ENCODE measurements around the gene SYT7.

Gene SYT7

DNA sequence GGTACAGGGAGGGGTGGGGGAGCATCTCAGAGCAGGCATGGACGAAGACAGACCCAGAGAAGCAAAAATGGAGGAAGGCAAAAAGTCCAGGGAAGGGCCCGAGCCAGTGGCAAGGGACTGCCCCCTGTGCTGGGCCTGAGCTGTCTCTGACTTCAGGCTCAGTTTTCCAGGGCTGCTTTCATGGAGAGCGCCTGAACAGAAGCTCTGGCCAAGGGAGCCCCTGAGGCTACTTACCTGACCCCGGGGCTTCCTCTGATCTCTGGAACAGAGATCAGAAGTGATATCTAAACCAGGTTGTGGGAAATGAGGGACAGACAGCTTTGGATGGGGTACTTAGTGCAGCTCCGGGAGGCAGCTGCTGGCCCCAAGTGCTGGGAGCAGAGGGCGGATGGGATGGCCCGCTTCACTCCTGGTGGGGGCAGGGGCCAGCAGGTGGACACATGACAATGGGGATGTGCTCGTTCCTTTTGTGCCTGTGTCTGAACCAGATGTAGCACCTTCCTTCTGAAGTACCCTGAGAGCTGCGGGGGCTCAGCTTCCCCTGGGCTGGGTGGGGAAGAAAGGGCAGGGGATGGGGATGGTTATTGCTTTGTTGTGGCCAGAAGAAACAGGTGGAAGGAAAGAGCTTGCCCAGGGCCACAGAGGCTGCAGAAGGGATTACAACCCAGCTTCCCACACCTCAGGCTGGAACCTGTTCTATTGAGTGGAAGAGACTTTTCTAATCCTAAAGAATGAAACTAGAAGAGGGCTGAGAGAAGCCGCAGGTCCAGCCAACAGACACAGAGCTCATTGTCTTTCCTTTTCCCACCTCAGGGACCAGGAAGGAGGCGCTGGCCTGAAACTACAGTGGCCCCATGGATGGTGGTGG lies 66.6 kb downstream of the SYT7 start:
- Histone ChIP-seq H3K36me3 (ENCODE audit: insufficient read depth, low read length) (no peaks in the 10 kb centered on the region), H3K4me1 (ENCODE audit: insufficient read depth, low read length) (no peaks in the 10 kb centered on the region), H3K4me2 (ENCODE audit: insufficient read depth, low read length) (no peak overlapping the region), H2AFZ (ENCODE audit: low read depth, low read length) (no peak overlapping the region), H4K20me1 (ENCODE audit: insufficient read depth, low read length) (peaks cover 3% of the 10 kb centered on the region; the same call in 1 of the 2 replicates), H3K4me3 (ENCODE audit: low read depth in 1 of 2, low read length in 2 of 2) (no peak overlapping the region), H3K79me2 (ENCODE audit: insufficient read depth, low read length) (no peaks in the 10 kb centered on the region), H3K9me3 (ENCODE audit: insufficient read depth, low read length, severe bottlenecking) (no peaks in the 10 kb centered on the region), H3K27ac (ENCODE audit: low read length) (no peak overlapping the region), H3K27me3 (ENCODE audit: insufficient read depth, low read length, poor library complexity) (no peaks in the 10 kb centered on the region), H3K9ac (ENCODE audit: low read depth, low read length) (no peak overlapping the region)
- ATAC-seq (ENCODE audit: insufficient read depth, low read depth) (peak; percentile 66), DNase-seq (peak; percentile 34)
- TF ChIP-seq, protein P1, sequence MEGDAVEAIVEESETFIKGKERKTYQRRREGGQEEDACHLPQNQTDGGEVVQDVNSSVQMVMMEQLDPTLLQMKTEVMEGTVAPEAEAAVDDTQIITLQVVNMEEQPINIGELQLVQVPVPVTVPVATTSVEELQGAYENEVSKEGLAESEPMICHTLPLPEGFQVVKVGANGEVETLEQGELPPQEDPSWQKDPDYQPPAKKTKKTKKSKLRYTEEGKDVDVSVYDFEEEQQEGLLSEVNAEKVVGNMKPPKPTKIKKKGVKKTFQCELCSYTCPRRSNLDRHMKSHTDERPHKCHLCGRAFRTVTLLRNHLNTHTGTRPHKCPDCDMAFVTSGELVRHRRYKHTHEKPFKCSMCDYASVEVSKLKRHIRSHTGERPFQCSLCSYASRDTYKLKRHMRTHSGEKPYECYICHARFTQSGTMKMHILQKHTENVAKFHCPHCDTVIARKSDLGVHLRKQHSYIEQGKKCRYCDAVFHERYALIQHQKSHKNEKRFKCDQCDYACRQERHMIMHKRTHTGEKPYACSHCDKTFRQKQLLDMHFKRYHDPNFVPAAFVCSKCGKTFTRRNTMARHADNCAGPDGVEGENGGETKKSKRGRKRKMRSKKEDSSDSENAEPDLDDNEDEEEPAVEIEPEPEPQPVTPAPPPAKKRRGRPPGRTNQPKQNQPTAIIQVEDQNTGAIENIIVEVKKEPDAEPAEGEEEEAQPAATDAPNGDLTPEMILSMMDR (IDR thresholded peaks at IDR 0.05; ENCODE audit: borderline replicate concordance, extremely low read depth, low read length, poor library complexity, severe bottlenecking) = no peak
- TF ChIP-seq EZH2 (IDR thresholded peaks at IDR 0.05; ENCODE audit: borderline replicate concordance, low read depth, low read length, severe bottlenecking) = no peak

DNA sequence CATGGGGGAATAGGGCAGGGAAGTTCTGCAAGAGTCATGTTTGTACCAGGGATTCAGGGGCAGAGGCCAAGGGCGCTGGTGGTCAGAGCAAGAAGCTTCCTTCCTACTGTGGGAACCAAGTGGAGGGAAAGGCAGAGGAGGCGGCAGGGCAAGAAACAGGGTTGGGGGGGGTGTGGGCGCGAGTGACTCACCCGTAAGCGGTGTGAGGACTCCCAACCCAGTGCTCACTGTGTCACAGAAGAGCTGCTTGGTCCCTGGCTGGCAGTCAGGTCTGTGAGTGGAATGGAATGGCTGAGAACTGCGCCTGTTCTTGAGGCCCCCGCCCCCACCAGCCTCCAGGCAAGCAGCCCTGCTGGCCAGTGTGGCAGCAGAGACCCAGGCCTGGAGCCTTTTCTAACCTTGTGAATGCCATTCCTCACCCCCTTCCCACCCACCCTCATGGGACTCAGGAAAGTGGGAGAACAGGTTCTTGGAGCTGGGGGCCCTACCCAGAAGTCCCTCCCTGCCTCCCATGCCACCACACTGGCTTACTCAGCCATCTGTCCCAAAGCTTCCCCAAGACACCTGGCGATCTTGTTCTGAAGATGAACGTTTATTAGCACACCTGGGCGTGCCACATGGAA lies 67.6 kb downstream of the SYT7 start:
- Histone ChIP-seq H3K4me3 (ENCODE audit: low read depth in 1 of 2, low read length in 2 of 2) (no peak overlapping the region), H3K4me1 (ENCODE audit: insufficient read depth, low read length) (no peaks in the 10 kb centered on the region), H3K27me3 (ENCODE audit: insufficient read depth, low read length, poor library complexity) (no peaks in the 10 kb centered on the region), H3K9ac (ENCODE audit: low read depth, low read length) (no peak overlapping the region), H3K27ac (ENCODE audit: low read length) (no peak overlapping the region), H2AFZ (ENCODE audit: low read depth, low read length) (no peak overlapping the region), H3K4me2 (ENCODE audit: insufficient read depth, low read length) (no peak overlapping the region), H3K79me2 (ENCODE audit: insufficient read depth, low read length) (no peaks in the 10 kb centered on the region), H3K9me3 (ENCODE audit: insufficient read depth, low read length, severe bottlenecking) (no peaks in the 10 kb centered on the region), H4K20me1 (ENCODE audit: insufficient read depth, low read length) (peaks cover 3% of the 10 kb centered on the region; the same call in 1 of the 2 replicates), H3K36me3 (ENCODE audit: insufficient read depth, low read length) (no peaks in the 10 kb centered on the region)
- DNase-seq (no peak), ATAC-seq (ENCODE audit: insufficient read depth, low read depth) (no peak)
- TF ChIP-seq, protein P1 (IDR thresholded peaks at IDR 0.05; ENCODE audit: borderline replicate concordance, extremely low read depth, low read length, poor library complexity, severe bottlenecking) = no peak
- no peak for TF ChIP-seq EZH2 (IDR thresholded peaks at IDR 0.05; ENCODE audit: borderline replicate concordance, low read depth, low read length, severe bottlenecking)

DNA sequence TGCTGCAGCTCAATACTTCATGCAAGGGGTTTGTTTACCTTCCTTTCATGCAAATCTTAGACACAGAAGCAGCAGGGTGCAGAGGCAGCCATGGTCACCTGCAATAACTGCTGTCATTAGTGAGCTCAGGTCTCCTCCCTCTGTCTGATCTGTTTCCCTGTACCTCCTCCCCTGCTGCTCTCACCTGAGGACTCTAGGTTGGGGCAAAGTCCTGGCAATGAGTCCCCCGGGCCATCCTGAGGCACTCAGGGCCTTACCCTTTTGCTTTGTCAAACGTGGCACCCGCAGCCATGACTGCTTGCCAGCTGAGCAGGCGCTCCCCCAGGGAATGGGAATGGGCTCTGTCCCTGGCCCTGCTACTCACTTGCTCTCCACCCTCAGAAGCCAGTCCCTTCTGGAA lies 68.4 kb downstream of the SYT7 start:
- DNase-seq (no peak), ATAC-seq (ENCODE audit: insufficient read depth, low read depth) (no peak)
- H3K4me3 ChIP-seq (ENCODE audit: low read depth in 1 of 2, low read length in 2 of 2) = no peak overlapping the region
- no peak overlapping the region for H3K9ac ChIP-seq (ENCODE audit: low read depth, low read length)
- no peak overlapping the region for H2AFZ ChIP-seq (ENCODE audit: low read depth, low read length)
- TF ChIP-seq EZH2 (IDR thresholded peaks at IDR 0.05; ENCODE audit: borderline replicate concordance, low read depth, low read length, severe bottlenecking) = no peak
- TF ChIP-seq, protein P1 (IDR thresholded peaks at IDR 0.05; ENCODE audit: borderline replicate concordance, extremely low read depth, low read length, poor library complexity, severe bottlenecking) = no peak
- H3K4me1 ChIP-seq (ENCODE audit: insufficient read depth, low read length) = no peaks in the 10 kb centered on the region
- no peak overlapping the region for H3K27ac ChIP-seq (ENCODE audit: low read length)
- no peaks in the 10 kb centered on the region for H3K79me2 ChIP-seq (ENCODE audit: insufficient read depth, low read length)
- no peaks in the 10 kb centered on the region for H3K9me3 ChIP-seq (ENCODE audit: insufficient read depth, low read length, severe bottlenecking)
- peaks cover 3% of the 10 kb centered on the region; the same call in 1 of the 2 replicates for H4K20me1 ChIP-seq (ENCODE audit: insufficient read depth, low read length)
- H3K27me3 ChIP-seq (ENCODE audit: insufficient read depth, low read length, poor library complexity) = no peaks in the 10 kb centered on the region
- no peaks in the 10 kb centered on the region for H3K36me3 ChIP-seq (ENCODE audit: insufficient read depth, low read length)
- no peak overlapping the region for H3K4me2 ChIP-seq (ENCODE audit: insufficient read depth, low read length)

Data from DND-41 (cell line).